ENCODE data around the gene HMG20A.

Gene HMG20A

DNA sequence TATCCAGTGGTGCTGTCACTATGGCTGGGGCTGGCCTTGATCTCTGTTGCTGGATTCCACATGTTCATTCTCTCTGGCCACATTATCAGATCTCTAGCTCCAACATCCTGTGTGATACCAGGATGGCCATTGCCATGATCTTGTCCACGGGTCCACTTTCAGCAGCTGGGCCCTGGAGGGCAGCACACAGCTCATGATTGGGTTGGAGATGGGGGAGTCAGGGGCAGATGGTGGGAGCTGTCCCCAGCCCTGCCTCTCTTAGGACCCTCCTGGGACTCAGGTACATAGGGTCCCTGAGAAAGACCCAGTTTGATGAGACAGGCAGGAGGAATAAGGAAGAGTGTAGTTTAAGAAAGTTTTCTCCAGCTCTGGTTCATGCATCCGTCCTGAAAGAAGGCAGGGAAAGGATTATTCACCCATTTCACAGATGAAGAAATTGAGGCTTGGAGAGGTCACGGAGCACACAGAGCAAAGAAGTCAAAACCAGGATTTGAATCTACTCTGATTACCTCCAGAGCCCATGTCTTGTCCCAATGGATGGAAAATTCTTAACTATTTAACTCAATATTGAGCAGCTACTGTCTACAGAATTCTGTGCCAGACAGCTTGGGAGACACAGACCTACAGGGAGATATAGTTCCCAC, 111.5 kb downstream of the HMG20A start:
- Histone ChIP-seq H3K36me3 (ENCODE audit: control insufficient read depth, insufficient read depth, low read length) (no peaks in the 10 kb centered on the region), H3K4me1 (no peaks in the 10 kb centered on the region), H3K27me3 (ENCODE audit: control insufficient read depth, insufficient read depth, low read length) (no peaks in the 10 kb centered on the region), H3K27ac (no peak overlapping the region), H3K79me2 (no peaks in the 10 kb centered on the region), H3K4me3 (ENCODE audit: low read depth, low read length) (no peak overlapping the region), H2AFZ (no peak overlapping the region), H3K9ac (no peak overlapping the region), H3K4me2 (ENCODE audit: low read length) (no peak overlapping the region), H3K9me3 (ENCODE audit: control insufficient read depth, low read length) (no peaks in the 10 kb centered on the region)
- TF ChIP-seq, protein P1, sequence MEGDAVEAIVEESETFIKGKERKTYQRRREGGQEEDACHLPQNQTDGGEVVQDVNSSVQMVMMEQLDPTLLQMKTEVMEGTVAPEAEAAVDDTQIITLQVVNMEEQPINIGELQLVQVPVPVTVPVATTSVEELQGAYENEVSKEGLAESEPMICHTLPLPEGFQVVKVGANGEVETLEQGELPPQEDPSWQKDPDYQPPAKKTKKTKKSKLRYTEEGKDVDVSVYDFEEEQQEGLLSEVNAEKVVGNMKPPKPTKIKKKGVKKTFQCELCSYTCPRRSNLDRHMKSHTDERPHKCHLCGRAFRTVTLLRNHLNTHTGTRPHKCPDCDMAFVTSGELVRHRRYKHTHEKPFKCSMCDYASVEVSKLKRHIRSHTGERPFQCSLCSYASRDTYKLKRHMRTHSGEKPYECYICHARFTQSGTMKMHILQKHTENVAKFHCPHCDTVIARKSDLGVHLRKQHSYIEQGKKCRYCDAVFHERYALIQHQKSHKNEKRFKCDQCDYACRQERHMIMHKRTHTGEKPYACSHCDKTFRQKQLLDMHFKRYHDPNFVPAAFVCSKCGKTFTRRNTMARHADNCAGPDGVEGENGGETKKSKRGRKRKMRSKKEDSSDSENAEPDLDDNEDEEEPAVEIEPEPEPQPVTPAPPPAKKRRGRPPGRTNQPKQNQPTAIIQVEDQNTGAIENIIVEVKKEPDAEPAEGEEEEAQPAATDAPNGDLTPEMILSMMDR (IDR thresholded peaks at IDR 0.05), result no peak

DNA sequence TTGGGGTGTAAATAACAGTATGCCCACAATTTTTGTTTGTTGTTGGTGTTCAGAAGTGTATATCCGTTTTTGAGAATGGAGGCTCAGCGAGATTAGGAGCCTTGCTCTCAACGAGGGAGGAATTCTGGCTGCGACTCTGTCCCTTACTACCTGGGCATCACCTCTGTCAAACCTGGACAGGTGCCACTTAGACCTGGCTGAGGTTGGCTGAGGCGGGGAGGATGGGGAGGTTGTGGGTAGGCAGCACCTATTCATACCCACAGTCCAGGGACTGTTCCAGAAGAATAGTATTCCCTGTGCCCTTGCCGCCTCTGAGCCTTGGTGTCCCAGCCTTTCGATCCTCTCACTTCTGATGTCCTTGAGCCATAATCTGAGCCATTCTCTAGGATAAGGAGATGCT, 112.2 kb downstream of the HMG20A start:
- H2AFZ ChIP-seq, result no peak overlapping the region
- H3K9ac ChIP-seq, result no peak overlapping the region
- H3K4me3 ChIP-seq (ENCODE audit: low read depth, low read length), result no peak overlapping the region
- H3K9me3 ChIP-seq (ENCODE audit: control insufficient read depth, low read length), result no peaks in the 10 kb centered on the region
- H3K27ac ChIP-seq, result no peak overlapping the region
- H3K36me3 ChIP-seq (ENCODE audit: control insufficient read depth, insufficient read depth, low read length), result no peaks in the 10 kb centered on the region
- no peaks in the 10 kb centered on the region for H3K79me2 ChIP-seq
- no peaks in the 10 kb centered on the region for H3K27me3 ChIP-seq (ENCODE audit: control insufficient read depth, insufficient read depth, low read length)
- no peak overlapping the region for H3K4me2 ChIP-seq (ENCODE audit: low read length)
- TF ChIP-seq, protein P1 (IDR thresholded peaks at IDR 0.05), result no peak
- H3K4me1 ChIP-seq, result no peaks in the 10 kb centered on the region

DNA sequence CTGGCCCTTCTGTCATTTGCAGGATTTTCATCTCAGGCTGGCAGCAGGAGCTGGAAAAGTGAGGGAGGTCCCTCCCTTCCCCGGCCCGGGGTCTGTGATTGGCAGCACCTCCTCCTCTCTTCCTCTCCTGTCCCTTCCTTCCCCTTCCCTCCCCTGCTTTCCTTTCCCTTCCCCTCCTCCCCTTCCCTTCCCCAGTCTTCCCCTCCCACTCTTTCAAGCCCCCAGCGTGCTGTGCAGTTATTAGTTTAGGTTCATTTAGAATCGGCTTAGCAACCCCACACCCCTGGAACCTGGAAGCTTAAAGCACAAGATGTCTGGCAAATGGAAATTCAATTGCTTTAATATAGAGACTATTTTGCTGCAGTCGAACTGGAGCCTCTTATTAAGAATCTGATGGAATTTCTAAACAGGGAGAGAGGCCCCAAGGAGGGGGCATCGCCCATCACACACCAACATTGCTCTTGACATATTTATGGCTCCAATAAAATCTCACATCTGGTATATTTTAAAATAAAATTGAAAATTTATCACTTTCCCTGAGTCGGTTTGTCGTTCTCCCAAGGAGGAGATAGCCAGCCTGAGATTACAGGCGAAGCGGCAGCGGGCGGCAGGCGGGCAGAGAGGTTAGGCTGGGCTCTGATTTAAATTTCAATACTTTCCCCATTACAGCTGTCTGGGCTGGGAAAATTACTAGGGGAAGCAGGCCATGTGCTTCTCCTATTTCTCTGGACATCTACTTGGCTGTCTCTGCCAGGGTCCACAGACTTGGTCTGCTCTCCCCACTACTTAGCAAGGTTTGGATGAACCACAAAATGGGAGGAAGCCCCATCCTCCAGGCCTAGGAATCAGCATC, 113.1 kb downstream of the HMG20A start:
- no peak overlapping the region for H2AFZ ChIP-seq
- H3K4me3 ChIP-seq (ENCODE audit: low read depth, low read length), result no peak overlapping the region
- no peaks in the 10 kb centered on the region for H3K4me1 ChIP-seq
- TF ChIP-seq, protein P1 (IDR thresholded peaks at IDR 0.05), result no peak
- H3K4me2 ChIP-seq (ENCODE audit: low read length), result no peak overlapping the region
- no peaks in the 10 kb centered on the region for H3K27me3 ChIP-seq (ENCODE audit: control insufficient read depth, insufficient read depth, low read length)
- no peak overlapping the region for H3K9ac ChIP-seq
- H3K9me3 ChIP-seq (ENCODE audit: control insufficient read depth, low read length), result no peaks in the 10 kb centered on the region
- H3K79me2 ChIP-seq, result no peaks in the 10 kb centered on the region
- no peak overlapping the region for H3K27ac ChIP-seq
- no peaks in the 10 kb centered on the region for H3K36me3 ChIP-seq (ENCODE audit: control insufficient read depth, insufficient read depth, low read length)
